Mucosa of rectum (tissue), 2 donors: Measurements from ENCODE around the gene IQCN.

Experiments used
- H3K27ac ChIP-seq, 2 donors: one replicate each; pipeline ENCODE4 v1.7.0; 2013; ENCODE audit warnings: inconsistent platforms in 2 of 2, low read depth in 2 of 2, low read length in 2 of 2
- H3K27me3 ChIP-seq, 2 donors: one replicate each; pipeline ENCODE4 v1.7.0; 2013; ENCODE audit warnings: low read length in 2 of 2; ENCODE audit not compliant: control insufficient read depth in 2 of 2, insufficient read depth in 2 of 2
- H3K36me3 ChIP-seq, 2 donors: one replicate each; pipeline ENCODE4 v1.7.0; 2013; ENCODE audit warnings: low read length in 2 of 2; ENCODE audit not compliant: control insufficient read depth in 2 of 2, insufficient read depth in 2 of 2
- H3K4me1 ChIP-seq, 2 donors: one replicate each; pipeline ENCODE4 v1.7.0; 2013; ENCODE audit warnings: low read length in 2 of 2, mild to moderate bottlenecking in 1 of 2; ENCODE audit not compliant: control insufficient read depth in 2 of 2, insufficient read depth in 2 of 2
- H3K4me3 ChIP-seq, 2 donors: one replicate each; pipeline ENCODE4 v1.7.0; 2013; ENCODE audit warnings: low read length in 2 of 2
- H3K9ac ChIP-seq, 2 donors: one replicate each; pipeline ENCODE4 v1.7.0; 2013; ENCODE audit warnings: low read length in 2 of 2, low read depth in 1 of 2, mild to moderate bottlenecking in 1 of 2
- H3K9me3 ChIP-seq, 2 donors: one replicate each; pipeline ENCODE4 v1.7.0; 2013; ENCODE audit warnings: low read length in 2 of 2; ENCODE audit not compliant: control insufficient read depth in 2 of 2
- donor health status: healthy.
- donor health status: Normal muscosa, but diverticular disease.

IQCN gene

GRCh38 chr19:18286973-18287635 is 12.9 kb upstream of the IQCN start:
- H3K27me3 ChIP-seq = no peaks in the 10 kb centered on the region
- no peak overlapping the region for H3K9ac ChIP-seq
- no peak overlapping the region for H3K4me3 ChIP-seq
- peaks cover 18 to 37% of the 10 kb centered on the region in 2 donors for H3K4me1 ChIP-seq
- no peaks in the 10 kb centered on the region for H3K36me3 ChIP-seq
- H3K27ac ChIP-seq = peak overlapping the region in 1 of 2 donors; percentile 21
- H3K9me3 ChIP-seq = no peaks in the 10 kb centered on the region

- H3K4me1 ChIP-seq = peaks cover 15 to 23% of the 10 kb centered on the region in 2 donors
- peak overlapping the region; percentile 65 to 69 for H3K27ac ChIP-seq
- no peaks in the 10 kb centered on the region for H3K36me3 ChIP-seq
These were observed 10.6 kb upstream of the IQCN start for GRCh38 chr19:18284712-18285360.

GRCh38 chr19:18283338-18283737 is 9.1 kb upstream of the IQCN start:
- H3K27me3 ChIP-seq = no peaks in the 10 kb centered on the region
- H3K4me1 ChIP-seq = peaks cover 22 to 34% of the 10 kb centered on the region in 2 donors
- H3K4me3 ChIP-seq = no peak overlapping the region
- peaks cover 6 to 7% of the 10 kb centered on the region in 2 donors for H3K36me3 ChIP-seq
- H3K9ac ChIP-seq = peak overlapping the region in 1 of 2 donors; percentile 95
- H3K27ac ChIP-seq = peak overlapping the region; percentile 100
- no peaks in the 10 kb centered on the region for H3K9me3 ChIP-seq

More at GRCh38 chr19:18284712-18285360, 10.6 kb upstream of the IQCN start:
- Histone ChIP-seq H3K9me3 (no peaks in the 10 kb centered on the region), H3K9ac (peak overlapping the region in 1 of 2 donors; percentile 62), H3K4me3 (no peak overlapping the region), H3K27me3 (no peaks in the 10 kb centered on the region)

- Histone ChIP-seq H3K27ac (peak overlapping the region; percentile 100), H3K4me3 (peak overlapping the region; percentile 67 to 80), H3K36me3 (peaks cover 11 to 12% of the 10 kb centered on the region in 2 donors), H3K9ac (peak overlapping the region; percentile 95 to 99), H3K27me3 (no peaks in the 10 kb centered on the region), H3K4me1 (peaks cover 27 to 40% of the 10 kb centered on the region in 2 donors), H3K9me3 (no peaks in the 10 kb centered on the region)
These were observed 8.5 kb upstream of the IQCN start for GRCh38 chr19:18282788-18283141.

- H3K4me3 ChIP-seq = peak overlapping the region; percentile 67 to 80
- H3K27me3 ChIP-seq = no peaks in the 10 kb centered on the region
- peaks cover 27 to 40% of the 10 kb centered on the region in 2 donors for H3K4me1 ChIP-seq
- peaks cover 11 to 12% of the 10 kb centered on the region in 2 donors for H3K36me3 ChIP-seq
- H3K9ac ChIP-seq = peak overlapping the region; percentile 95 to 99
- H3K9me3 ChIP-seq = no peaks in the 10 kb centered on the region
- H3K27ac ChIP-seq = peak overlapping the region; percentile 100
These were observed 8.0 kb upstream of the IQCN start for GRCh38 chr19:18282021-18282787.

GRCh38 chr19:18281082-18282020 is 7.1 kb upstream of the IQCN start, which contains the start of gene JUND:
Gene JUND, minus strand, starts transcription at chr19:18281622. Its CDS starts 138 bp downstream, at chr19:18281484.
- H3K4me1 ChIP-seq = peaks cover 27 to 40% of the 10 kb centered on the region in 2 donors
- peak within 1 kb of the TSS; percentile 99 to 100 for H3K9ac ChIP-seq
- peaks cover 11 to 12% of the 10 kb centered on the region in 2 donors for H3K36me3 ChIP-seq
- no peaks in the 10 kb centered on the region for H3K27me3 ChIP-seq
- H3K4me3 ChIP-seq = peak within 1 kb of the TSS; percentile 85 to 99
- peak within 1 kb of the TSS; percentile 100 for H3K27ac ChIP-seq
- no peaks in the 10 kb centered on the region for H3K9me3 ChIP-seq

- Histone ChIP-seq H3K9me3 (no peaks in the 10 kb centered on the region), H3K27ac (peak overlapping the region; percentile 100), H3K4me3 (peak overlapping the region; percentile 85 to 99), H3K27me3 (no peaks in the 10 kb centered on the region), H3K9ac (peak overlapping the region; percentile 99 to 100), H3K36me3 (peaks cover 11 to 12% of the 10 kb centered on the region in 2 donors), H3K4me1 (peaks cover 34 to 48% of the 10 kb centered on the region in 2 donors)
These were observed 6.2 kb upstream of the IQCN start for GRCh38 chr19:18280247-18281081.

- Histone ChIP-seq H3K4me3 (peak overlapping the region; percentile 85 to 99), H3K36me3 (peaks cover 11 to 12% of the 10 kb centered on the region in 2 donors), H3K4me1 (peaks cover 41 to 50% of the 10 kb centered on the region in 2 donors), H3K9ac (peak overlapping the region; percentile 99 to 100), H3K27ac (peak overlapping the region; percentile 100), H3K27me3 (no peaks in the 10 kb centered on the region), H3K9me3 (no peaks in the 10 kb centered on the region)
These were observed 5.4 kb upstream of the IQCN start for GRCh38 chr19:18279516-18280246.
